COLO668 (cell line): ENCODE data around the gene GRIN1.

Experiments used
- DNase-seq: peaks from one replicate; lab custom pipeline; 2025; ENCODE audit not compliant: unreplicated experiment; lab: John Stamatoyannopoulos, UW

The GRIN1 gene

GRCh38 chr9:137213160-137214060, 74.5 kb downstream of the GRIN1 start:
- DNase-seq: no peak

- no peak for DNase-seq
Observed at GRCh38 chr9:137214620-137215019, 75.7 kb downstream of the GRIN1 start.

GRCh38 chr9:137215196-137215986, 76.4 kb downstream of the GRIN1 start:
- DNase-seq: no peak

- no peak for DNase-seq
Observed at GRCh38 chr9:137216188-137216965, 77.4 kb downstream of the GRIN1 start.

- peak; percentile 58 for DNase-seq
Observed at GRCh38 chr9:137217276-137218211, 78.6 kb downstream of the GRIN1 start.

- DNase-seq: no peak
Observed at GRCh38 chr9:137218212-137218753, 79.3 kb downstream of the GRIN1 start.
